IMR-90 (cell line): ENCODE results near the gene NEUROD2. TPM values are rescaled to one million over a fixed set of nuclear protein-coding genes. Genes with fewer than 3 reads are reported as not detected.

ENCODE experiments used
- ATAC-seq: fragments of 200-7000 bp; cut with Tn5 transposase; 2 replicates; pipeline ENCODE4 v1.9.1; 2020; ENCODE audit warnings: low read depth, mild to moderate bottlenecking, moderate library complexity
- BruUV-seq: library from RNA; stranded (reverse); fragments of 400-500 nt; replicated peaks from 2 replicates; lab custom pipeline; 2021; lab: Mats Ljungman, UMichigan
- CTCF ChIA-PET: fragments of 300-600 bp; formaldehyde crosslinking; extraction: SDS; loops from one replicate; lab custom pipeline; 2021; ENCODE audit warnings: antibody characterized with exemption; lab: Yijun Ruan, JAX
- POLR2A ChIA-PET: fragments of 300-600 bp; sonication (Branson Sonifier 250); formaldehyde crosslinking; loops from one replicate; lab custom pipeline; 2022; ENCODE audit warnings: antibody characterized with exemption; ENCODE audit not compliant: unreplicated experiment; lab: Charles Lee
- DNase-seq: peaks from one replicate; pipeline ENCODE4 v3.0.0; 2013
- H2AFZ ChIP-seq: replicated peaks from 2 replicates; pipeline ENCODE3; 2013; ENCODE audit warnings: low read length, mild to moderate bottlenecking; ENCODE audit not compliant: poor library complexity
- H2AK5ac ChIP-seq: 2 replicates; pipeline ENCODE4 v1.6.1; 2013; ENCODE audit warnings: low read depth, low read length, inconsistent platforms
- H2AK9ac ChIP-seq: replicated peaks from 2 replicates; pipeline ENCODE3; 2013; ENCODE audit warnings: mild to moderate bottlenecking, low read depth, low read length, moderate library complexity; ENCODE audit not compliant: poor library complexity
- H2BK120ac ChIP-seq: 2 replicates; pipeline ENCODE4 v1.6.1; 2013; ENCODE audit warnings: low read depth, low read length, inconsistent platforms
- H2BK15ac ChIP-seq: 3 replicates; pipeline ENCODE4 v1.6.1; 2013; ENCODE audit warnings: low read depth, low read length, inconsistent platforms
- H2BK20ac ChIP-seq: 2 replicates; pipeline ENCODE4 v1.6.1; 2013; ENCODE audit warnings: low read depth, mild to moderate bottlenecking, inconsistent platforms, low read length, moderate library complexity
- H2BK5ac ChIP-seq: 2 replicates; pipeline ENCODE4 v1.6.1; 2013; ENCODE audit warnings: mild to moderate bottlenecking, low read depth, low read length, inconsistent platforms; ENCODE audit not compliant: poor library complexity, severe bottlenecking
- H3K14ac ChIP-seq: replicated peaks from 2 replicates; pipeline ENCODE4 v1.6.1; 2013; ENCODE audit warnings: low read depth, low read length, inconsistent platforms
- H3K18ac ChIP-seq: 2 replicates; pipeline ENCODE4 v1.6.1; 2013; ENCODE audit warnings: low read depth, low read length, control low read depth
- H3K23ac ChIP-seq: 2 replicates; pipeline ENCODE4 v1.6.1; 2013; ENCODE audit warnings: low read depth, low read length, inconsistent platforms
- H3K27ac ChIP-seq: 2 replicates; pipeline ENCODE4 v1.5.1; 2013; ENCODE audit warnings: mild to moderate bottlenecking, control low read depth, low read length; ENCODE audit not compliant: insufficient read depth
- H3K27me3 ChIP-seq: 2 replicates; pipeline ENCODE4 v1.6.1; 2013; ENCODE audit warnings: low read length; ENCODE audit not compliant: control insufficient read depth, insufficient read depth
- H3K36me3 ChIP-seq: 2 replicates; pipeline ENCODE4 v1.6.1; 2013; ENCODE audit warnings: low read length, mixed read lengths; ENCODE audit not compliant: control insufficient read depth, insufficient read depth
- H3K4ac ChIP-seq: 2 replicates; pipeline ENCODE4 v1.6.1; 2013; ENCODE audit warnings: low read depth, low read length, inconsistent platforms
- H3K4me1 ChIP-seq: 2 replicates; pipeline ENCODE4 v1.6.1; 2013; ENCODE audit warnings: low read length, mixed read lengths; ENCODE audit not compliant: control insufficient read depth, insufficient read depth
- H3K4me2 ChIP-seq: 2 replicates; pipeline ENCODE4 v1.6.1; 2013; ENCODE audit warnings: low read depth, mild to moderate bottlenecking, control low read depth, low read length, moderate library complexity
- H3K4me3 ChIP-seq: 2 replicates; pipeline ENCODE4 v1.5.1; 2013; ENCODE audit warnings: low read depth, mild to moderate bottlenecking, control low read depth, low read length, moderate library complexity; ENCODE audit not compliant: insufficient read depth
- H3K56ac ChIP-seq: 2 replicates; pipeline ENCODE4 v1.6.1; 2013; ENCODE audit warnings: low read length, inconsistent platforms; ENCODE audit not compliant: insufficient read depth; ENCODE audit errors: extremely low read depth
- H3K79me1 ChIP-seq, 2 experiments: 2 replicates each; pipeline ENCODE4 v1.6.1; 2013; ENCODE audit warnings: low read length in 2 of 2, inconsistent platforms in 1 of 2, low read depth in 1 of 2
- H3K9ac ChIP-seq: 2 replicates; pipeline ENCODE4 v1.6.1; 2013; ENCODE audit warnings: low read depth, low read length, control low read depth
- H3K9me1 ChIP-seq: 2 replicates; pipeline ENCODE4 v1.6.1; 2013; ENCODE audit warnings: low read length, inconsistent platforms; ENCODE audit not compliant: insufficient read depth
- H3K9me3 ChIP-seq: 2 replicates; pipeline ENCODE4 v1.6.1; 2013; ENCODE audit warnings: low read length; ENCODE audit not compliant: control insufficient read depth, insufficient read depth
- H4K20me1 ChIP-seq: 2 replicates; pipeline ENCODE4 v1.6.1; 2013; ENCODE audit warnings: low read length, inconsistent platforms; ENCODE audit not compliant: insufficient read depth
- H4K5ac ChIP-seq: 2 replicates; pipeline ENCODE4 v1.6.1; 2013; ENCODE audit warnings: mild to moderate bottlenecking, low read depth, low read length, control low read depth
- H4K8ac ChIP-seq, 2 experiments: 2 replicates each; pipeline ENCODE4 v1.6.1; 2013; ENCODE audit warnings: low read depth in 2 of 2, low read length in 2 of 2, control low read depth in 1 of 2, inconsistent platforms in 1 of 2
- H4K91ac ChIP-seq: 2 replicates; pipeline ENCODE4 v1.6.1; 2013; ENCODE audit warnings: low read depth, low read length, inconsistent platforms; ENCODE audit not compliant: insufficient read depth
- CEBPB ChIP-seq: IDR thresholded peaks from 2 replicates; pipeline ENCODE4 v1.6.1; 2012; ENCODE audit warnings: low read depth, low read length, improper control_type of control experiment
- CHD1 ChIP-seq: IDR thresholded peaks from 2 replicates; pipeline ENCODE4 v1.6.1; 2012; ENCODE audit warnings: low read depth, low read length, improper control_type of control experiment
- FOS ChIP-seq: fragments of 150-350 bp; IDR thresholded peaks from 2 replicates; pipeline ENCODE4 v1.6.1; 2016; ENCODE audit warnings: low read depth, low read length
- MAFK ChIP-seq: IDR thresholded peaks from 2 replicates; pipeline ENCODE4 v1.6.1; 2012; ENCODE audit warnings: low read depth, low read length, improper control_type of control experiment
- MXI1 ChIP-seq: IDR thresholded peaks from 2 replicates; pipeline ENCODE4 v1.6.1; 2012; ENCODE audit warnings: low read depth, mild to moderate bottlenecking, low read length, moderate library complexity, borderline replicate concordance
- NFE2L2 ChIP-seq: fragments of 150-350 bp; IDR thresholded peaks from 2 replicates; pipeline ENCODE4 v1.6.1; 2016; ENCODE audit warnings: low read depth, mild to moderate bottlenecking, low read length
- POLR2A ChIP-seq: IDR thresholded peaks from 2 replicates; pipeline ENCODE4 v1.6.1; 2012; ENCODE audit warnings: mild to moderate bottlenecking, low read depth, low read length
- RAD21 ChIP-seq: IDR thresholded peaks from 2 replicates; pipeline ENCODE4 v1.6.1; 2012; ENCODE audit warnings: low read length, improper control_type of control experiment
- RCOR1 ChIP-seq: IDR thresholded peaks from 2 replicates; pipeline ENCODE4 v1.6.1; 2012; ENCODE audit warnings: mild to moderate bottlenecking, low read length, improper control_type of control experiment; ENCODE audit not compliant: insufficient replicate concordance
- RFX5 ChIP-seq: IDR thresholded peaks from 2 replicates; pipeline ENCODE4 v1.8.0; 2012; ENCODE audit warnings: low read depth, mild to moderate bottlenecking, low read length, moderate library complexity
- SMC3 ChIP-seq: fragments of 150-350 bp; IDR thresholded peaks from 2 replicates; pipeline ENCODE4 v1.6.1; 2016; ENCODE audit warnings: low read depth, mild to moderate bottlenecking, antibody characterized with exemption, low read length, moderate library complexity
- USF2 ChIP-seq: fragments of 150-350 bp; IDR thresholded peaks from 2 replicates; pipeline ENCODE4 v1.6.1; 2017; ENCODE audit warnings: mild to moderate bottlenecking, antibody characterized with exemption, low read length, low read depth
- WGBS, 2 experiments: methylation state at CpG; one replicate each; pipeline versions ENCODE4 v1.1.5 to v1.1.7; 2013; ENCODE audit warnings: missing lambda C conversion rate in 2 of 2; ENCODE audit not compliant: insufficient read length in 1 of 2; ENCODE audit errors: extremely low coverage in 2 of 2; 5-methylcytosine and 5-hydroxymethylcytosine counted together
- dilution Hi-C: fragments of 300-500 bp; cut with HindIII; formaldehyde crosslinking; loops from one replicate; pipeline ENCODE4 v1.14.3; 2018; ENCODE audit warnings: low sequenced_read_pairs; ENCODE audit not compliant: unreplicated experiment
- in situ Hi-C: fragments of 300-500 bp; cut with MboI; formaldehyde crosslinking; loops from 3 replicates; pipeline ENCODE4 v1.14.3; 2019; ENCODE audit warnings: low sequenced_read_pairs, inconsistent platforms, mixed read lengths
- intact Hi-C: fragments of 100-400 bp; cut with micrococcal nuclease; formaldehyde crosslinking; loops from 2 replicates; pipeline ENCODE4 v1.10.0; 2022
- polyA plus RNA-seq, 3 experiments: library from polyadenylated mRNA; depleted of rRNA; stranded (reverse); fragments of >200 nt; gene quantifications; 2 replicates each; pipeline ENCODE4 v1.2.3, GENCODE V29; 2012; ENCODE audit warnings: low replicate concordance in 1 of 3
- total RNA-seq: library from RNA; depleted of rRNA; stranded (reverse); fragments of >200 nt; gene quantifications from 2 replicates; pipeline ENCODE4 v1.2.3, GENCODE V29; 2012
- TF ChIP-seq, protein P1 (sequence below): fragments of 150-350 bp; IDR thresholded peaks from 2 replicates; pipeline ENCODE4 v1.6.1; 2016; ENCODE audit warnings: low read depth, mild to moderate bottlenecking, low read length, moderate library complexity, borderline replicate concordance
- TF ChIP-seq, protein P2 (sequence below): conservative IDR thresholded peaks from 2 replicates; pipeline ENCODE4 v1.5.1; 2012; ENCODE audit warnings: mild to moderate bottlenecking, low read depth, low read length, improper control_type of control experiment

Gene NEUROD2
- total and polyA plus RNA-seq, 2 of the 4 experiments (the other 2 are of a cell fraction), result not detected

DNA sequence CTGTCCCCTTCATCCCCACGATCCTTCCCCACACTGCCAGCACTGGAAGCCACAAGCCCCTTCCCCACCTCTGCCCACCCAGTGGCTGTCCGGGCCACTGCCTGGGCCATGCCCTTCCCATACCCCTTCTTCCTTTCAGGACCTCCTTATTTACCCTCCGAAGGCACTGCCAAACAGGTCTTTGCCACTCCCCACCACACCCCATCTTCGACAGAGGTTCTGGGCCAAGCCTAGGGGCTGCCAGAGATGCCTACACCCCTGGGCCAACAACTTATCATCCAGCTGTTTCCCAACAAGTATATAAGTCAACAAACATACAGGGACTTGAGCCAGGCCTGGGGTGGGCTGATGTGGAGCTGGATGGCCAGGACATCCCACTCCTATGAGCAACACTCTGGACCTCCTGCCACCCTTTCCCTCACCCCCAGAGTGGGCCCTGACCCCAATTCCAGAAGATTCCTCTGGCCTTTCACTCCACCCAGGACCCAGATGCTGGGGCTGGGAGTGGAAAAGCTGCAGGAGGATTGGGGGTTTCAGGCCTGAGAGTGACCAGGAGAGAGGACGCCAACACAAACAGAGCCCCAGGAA lies 17.6 kb upstream of the NEUROD2 start:
- peak overlapping the region; percentile 63 for H2AFZ ChIP-seq
- no peak overlapping the region for H3K14ac ChIP-seq
- H3K36me3 ChIP-seq, result no peaks in the 10 kb centered on the region
- no peak overlapping the region for H3K4me3 ChIP-seq
- H2BK120ac ChIP-seq, result no peak overlapping the region
- H3K9me1 ChIP-seq, result no peaks in the 10 kb centered on the region
- intact Hi-C loops (loop anchor here (10.0 kb wide), 1 partner anchor 360 kb away; the partner anchor contains the start of gene PSMD3), dilution Hi-C loops (no loop called here), in situ Hi-C loops (no loop called here)
- H3K27ac ChIP-seq, result no peak overlapping the region
- no TSS peak for BruUV-seq
- H3K4me2 ChIP-seq, result no peak overlapping the region
- H4K91ac ChIP-seq, result no peak overlapping the region
- ChIA-PET CTCF (no interaction called here), POLR2A (no interaction called here)
- H2AK5ac ChIP-seq, result no peak overlapping the region
- no peak overlapping the region for H2BK5ac ChIP-seq
- H3K56ac ChIP-seq, result no peak overlapping the region; the same call in 1 of the 2 replicates
- H3K79me1 ChIP-seq, result no peaks in the 10 kb centered on the region
- no peak overlapping the region for H3K23ac ChIP-seq
- no peak overlapping the region for H4K8ac ChIP-seq
- no peak overlapping the region for H3K18ac ChIP-seq
- peaks cover 3% of the 10 kb centered on the region; the same call in 1 of the 2 replicates for H3K4me1 ChIP-seq
- no peaks in the 10 kb centered on the region for H4K20me1 ChIP-seq
- TF ChIP-seq FOS (no peak), RFX5 (no peak), MXI1 (no peak), CHD1 (no peak), SMC3 (no peak), MAFK (no peak), POLR2A (no peak), RCOR1 (no peak), CEBPB (no peak), NFE2L2 (no peak), USF2 (no peak), RAD21 (no peak)
- TF ChIP-seq, protein P1, sequence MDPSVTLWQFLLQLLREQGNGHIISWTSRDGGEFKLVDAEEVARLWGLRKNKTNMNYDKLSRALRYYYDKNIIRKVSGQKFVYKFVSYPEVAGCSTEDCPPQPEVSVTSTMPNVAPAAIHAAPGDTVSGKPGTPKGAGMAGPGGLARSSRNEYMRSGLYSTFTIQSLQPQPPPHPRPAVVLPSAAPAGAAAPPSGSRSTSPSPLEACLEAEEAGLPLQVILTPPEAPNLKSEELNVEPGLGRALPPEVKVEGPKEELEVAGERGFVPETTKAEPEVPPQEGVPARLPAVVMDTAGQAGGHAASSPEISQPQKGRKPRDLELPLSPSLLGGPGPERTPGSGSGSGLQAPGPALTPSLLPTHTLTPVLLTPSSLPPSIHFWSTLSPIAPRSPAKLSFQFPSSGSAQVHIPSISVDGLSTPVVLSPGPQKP, result no peak
- TF ChIP-seq, protein P2, sequence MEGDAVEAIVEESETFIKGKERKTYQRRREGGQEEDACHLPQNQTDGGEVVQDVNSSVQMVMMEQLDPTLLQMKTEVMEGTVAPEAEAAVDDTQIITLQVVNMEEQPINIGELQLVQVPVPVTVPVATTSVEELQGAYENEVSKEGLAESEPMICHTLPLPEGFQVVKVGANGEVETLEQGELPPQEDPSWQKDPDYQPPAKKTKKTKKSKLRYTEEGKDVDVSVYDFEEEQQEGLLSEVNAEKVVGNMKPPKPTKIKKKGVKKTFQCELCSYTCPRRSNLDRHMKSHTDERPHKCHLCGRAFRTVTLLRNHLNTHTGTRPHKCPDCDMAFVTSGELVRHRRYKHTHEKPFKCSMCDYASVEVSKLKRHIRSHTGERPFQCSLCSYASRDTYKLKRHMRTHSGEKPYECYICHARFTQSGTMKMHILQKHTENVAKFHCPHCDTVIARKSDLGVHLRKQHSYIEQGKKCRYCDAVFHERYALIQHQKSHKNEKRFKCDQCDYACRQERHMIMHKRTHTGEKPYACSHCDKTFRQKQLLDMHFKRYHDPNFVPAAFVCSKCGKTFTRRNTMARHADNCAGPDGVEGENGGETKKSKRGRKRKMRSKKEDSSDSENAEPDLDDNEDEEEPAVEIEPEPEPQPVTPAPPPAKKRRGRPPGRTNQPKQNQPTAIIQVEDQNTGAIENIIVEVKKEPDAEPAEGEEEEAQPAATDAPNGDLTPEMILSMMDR, result no peak
- H3K27me3 ChIP-seq, result peaks cover 66% of the 10 kb centered on the region
- no peak overlapping the region for H4K5ac ChIP-seq
- no peak overlapping the region for H2BK15ac ChIP-seq
- H3K4ac ChIP-seq, result no peak overlapping the region
- ATAC-seq (no peak), DNase-seq (no peak)
- H2BK20ac ChIP-seq, result no peak overlapping the region
- no peak overlapping the region for H3K9ac ChIP-seq
- H2AK9ac ChIP-seq, result no peak overlapping the region
- H3K9me3 ChIP-seq, result no peaks in the 10 kb centered on the region
- 7% methylated on average over 3 of the region's 5 CpGs; no CpG with 5 or more reads in 1 of the 2 experiments for WGBS, 2 experiments
